ENCODE data around the gene PLCL1.
"Not testable (repeated sequence)": the region's sequence is repeated elsewhere in the genome, so short reads cannot be mapped to it uniquely, and the experiment has no call there.

- TF ChIP-seq CTCF (IDR thresholded peaks at IDR 0.05; ENCODE audit: low read depth, low read length); MAX (IDR thresholded peaks at IDR 0.05; ENCODE audit: low read depth, low read length); POLR2A (IDR thresholded peaks at IDR 0.05; ENCODE audit: extremely low read depth, insufficient read length); MYC (IDR thresholded peaks at IDR 0.05; ENCODE audit: low read depth, low read length): not testable (repeated sequence)
Observed at GRCh38 chr2:198029576-198029975, 225.2 kb downstream of the PLCL1 start.
